GM23338 (cell line): Measurements from ENCODE around the gene PLA2G4F. TPM values are rescaled to one million over a fixed set of nuclear protein-coding genes. Genes with fewer than 3 reads are reported as not detected.

Experiments
- ATAC-seq: fragments of 200-7000 bp; cut with Tn5 transposase; 3 replicates; pipeline ENCODE4 v1.9.1; 2020
- DNase-seq: peaks from one replicate; pipeline ENCODE4 v3.0.0-alpha.2; 2015; ENCODE audit warnings: low spot score
- H2AFZ ChIP-seq: fragments of 200-600 bp; sonication (generic); 2 replicates; pipeline ENCODE4 v1.8.0; 2016; ENCODE audit warnings: antibody characterized with exemption, mild to moderate bottlenecking, moderate library complexity
- H3F3A ChIP-seq: fragments of 200-600 bp; sonication (generic); replicated peaks from 2 replicates; pipeline ENCODE4 v1.8.0; 2017; ENCODE audit warnings: antibody characterized with exemption, mixed run types, low read depth
- H3K27ac ChIP-seq: fragments of 200-600 bp; sonication (generic); 2 replicates; pipeline ENCODE4 v1.6.1; 2016; ENCODE audit warnings: low read depth
- H3K27me3 ChIP-seq: fragments of 200-600 bp; sonication (generic); 2 replicates; pipeline ENCODE4 v1.8.0; 2016; ENCODE audit warnings: mild to moderate bottlenecking, mixed run types, moderate library complexity; ENCODE audit not compliant: insufficient read depth
- H3K36me3 ChIP-seq: fragments of 200-600 bp; sonication (generic); 2 replicates; pipeline ENCODE4 v1.8.0; 2016; ENCODE audit warnings: mild to moderate bottlenecking; ENCODE audit not compliant: insufficient read depth
- H3K4me1 ChIP-seq: fragments of 200-600 bp; sonication (generic); 2 replicates; pipeline ENCODE4 v1.8.0; 2016; ENCODE audit warnings: mild to moderate bottlenecking, moderate library complexity; ENCODE audit not compliant: insufficient read depth
- H3K4me2 ChIP-seq: fragments of 200-600 bp; sonication (generic); 2 replicates; pipeline ENCODE4 v1.7.1; 2017; ENCODE audit warnings: mixed run types
- H3K4me3 ChIP-seq: fragments of 200-600 bp; sonication (generic); 2 replicates; pipeline ENCODE4 v1.6.1; 2016; ENCODE audit warnings: mixed run types
- H3K79me2 ChIP-seq: fragments of 200-600 bp; sonication (generic); replicated peaks from 2 replicates; pipeline ENCODE4 v1.8.0; 2017; ENCODE audit warnings: mild to moderate bottlenecking; ENCODE audit not compliant: insufficient read depth
- H3K9me2 ChIP-seq: fragments of 200-600 bp; sonication (generic); 2 replicates; pipeline ENCODE4 v1.8.0; 2017; ENCODE audit not compliant: insufficient read depth
- H4K20me1 ChIP-seq: fragments of 200-600 bp; sonication (generic); replicated peaks from 2 replicates; pipeline ENCODE4 v1.8.0; 2017; ENCODE audit warnings: mild to moderate bottlenecking; ENCODE audit not compliant: insufficient read depth
- H3K27ac Mint-ChIP-seq: 2 replicates; pipeline ENCODE4 v1.8.0; 2020; ENCODE audit warnings: inconsistent platforms, mild to moderate bottlenecking, moderate library complexity, mixed read lengths
- H3K27me3 Mint-ChIP-seq: 3 replicates; pipeline ENCODE4 v1.8.0; 2022; ENCODE audit warnings: low read depth, mild to moderate bottlenecking, moderate library complexity, mixed read lengths, inconsistent platforms; ENCODE audit not compliant: insufficient read depth, poor library complexity
- H3K36me3 Mint-ChIP-seq: 3 replicates; pipeline ENCODE4 v1.8.0; 2021; ENCODE audit warnings: low read depth, mild to moderate bottlenecking, inconsistent platforms, moderate library complexity, mixed read lengths
- H3K4me1 Mint-ChIP-seq: 3 replicates; pipeline ENCODE4 v1.8.0; 2020; ENCODE audit warnings: mild to moderate bottlenecking, inconsistent platforms, mixed read lengths
- H3K4me3 Mint-ChIP-seq: 3 replicates; pipeline ENCODE4 v1.8.0; 2021; ENCODE audit warnings: moderate library complexity, mild to moderate bottlenecking, inconsistent platforms, mixed read lengths
- H3K9me3 Mint-ChIP-seq: 3 replicates; pipeline ENCODE4 v1.8.0; 2020; ENCODE audit warnings: moderate library complexity, mild to moderate bottlenecking, inconsistent platforms, mixed read lengths
- CREB1 ChIP-seq: fragments of 250-450 bp; sonication (Bioruptor Pico); IDR thresholded peaks from 2 replicates; pipeline ENCODE4 v1.5.0; 2020; ENCODE audit warnings: low read depth, mild to moderate bottlenecking, moderate library complexity
- EZH2phosphoT487 ChIP-seq: fragments of 200-600 bp; sonication (generic); IDR thresholded peaks from one replicate; pipeline ENCODE4 v1.8.1; 2018; ENCODE audit warnings: antibody characterized with exemption; ENCODE audit not compliant: unreplicated experiment
- NANOG ChIP-seq: IDR thresholded peaks from 2 replicates; pipeline ENCODE4 v1.6.1; 2016; ENCODE audit warnings: antibody characterized with exemption, borderline replicate concordance
- POLR2AphosphoS5 ChIP-seq: IDR thresholded peaks from 2 replicates; pipeline ENCODE4 v1.6.1; 2016; ENCODE audit warnings: antibody characterized with exemption, low read depth
- ZNF462 ChIP-seq: fragments of 250-450 bp; sonication (Bioruptor Pico); IDR thresholded peaks from 2 replicates; pipeline ENCODE4 v1.5.0; 2020; ENCODE audit warnings: mild to moderate bottlenecking, moderate library complexity
- polyA plus RNA-seq: library from polyadenylated mRNA; unstranded; fragments of >200 nt; fragmentation: Nextera tagmentation; extraction: Ambion mirVana; gene quantifications from 2 replicates; pipeline ENCODE4 v1.2.1, GENCODE V29; 2016
- total RNA-seq: library from RNA; depleted of rRNA; stranded (reverse); fragments of >200 nt; shearing (Covaris generic); gene quantifications from 2 replicates; pipeline ENCODE4 v1.2.3, GENCODE V29; 2014

Gene PLA2G4F
- total and polyA plus RNA-seq, 2 experiments from 2014 or later, result not detected

DNA sequence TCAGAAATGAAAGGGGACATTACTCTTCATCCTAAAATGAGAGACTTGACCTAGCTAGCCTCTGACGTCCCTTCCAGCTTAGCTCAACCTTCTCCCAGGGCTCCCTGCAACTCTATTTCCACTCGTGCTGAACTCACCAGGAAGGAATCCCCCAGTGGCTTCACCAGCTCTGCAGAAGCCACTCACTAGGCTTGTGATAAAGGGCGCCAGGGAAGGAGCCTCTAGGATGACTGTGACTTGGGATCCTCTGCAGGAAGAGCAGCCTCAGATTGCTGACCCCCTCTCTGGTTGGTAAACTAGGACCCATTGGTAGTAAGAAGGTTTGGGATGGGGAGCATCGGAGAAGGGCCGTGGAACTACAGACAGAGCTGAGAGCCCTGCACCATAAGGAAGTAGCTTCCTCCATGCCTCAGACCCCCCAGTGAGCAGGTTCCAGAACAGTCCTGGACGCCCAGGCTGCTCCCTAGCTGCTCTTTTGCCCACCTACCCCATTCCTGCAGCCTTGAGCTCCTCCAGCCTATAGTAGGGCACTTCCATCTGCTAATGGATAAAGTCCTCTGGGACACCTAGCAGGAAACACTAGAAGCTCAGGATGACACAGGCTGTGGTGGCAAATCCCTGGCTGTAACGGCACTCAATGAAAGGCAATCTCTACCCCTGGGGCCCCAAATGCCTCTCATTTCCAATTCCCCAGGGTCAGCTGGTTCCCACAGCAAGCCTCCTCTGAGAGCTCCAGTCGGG lies 26.0 kb downstream of the PLA2G4F start (continued):
- no peak for TF ChIP-seq ZNF462
- no peak for TF ChIP-seq NANOG

DNA sequence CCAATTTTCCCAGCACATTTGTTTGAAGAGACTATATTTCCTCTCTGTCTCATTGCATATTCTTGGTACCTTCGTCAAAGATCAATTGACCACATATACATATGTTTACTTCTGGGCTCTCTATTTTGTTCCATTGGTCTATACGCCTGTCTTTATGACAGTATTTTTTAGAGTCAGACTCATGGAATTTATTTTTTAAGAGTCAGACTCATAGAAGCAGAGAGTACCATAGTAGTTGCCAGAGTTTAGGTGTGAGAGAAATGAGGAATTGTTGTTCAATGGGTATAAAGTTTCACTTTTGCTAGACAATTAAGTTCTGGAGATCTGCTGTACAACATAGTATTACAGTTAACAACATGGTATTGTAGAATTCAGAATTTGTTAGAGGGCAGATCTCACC lies 27.1 kb downstream of the PLA2G4F start:
- no peaks in the 10 kb centered on the region for H3K36me3 Mint-ChIP-seq
- no peaks in the 10 kb centered on the region for H3K79me2 ChIP-seq
- peaks cover 7% of the 10 kb centered on the region for H3K27me3 Mint-ChIP-seq
- no peaks in the 10 kb centered on the region for H3F3A ChIP-seq
- no peak overlapping the region for H3K4me2 ChIP-seq
- DNase-seq, result no peak
- no peak overlapping the region for H3K4me3 Mint-ChIP-seq
- TF ChIP-seq EZH2phosphoT487, result no peak
- TF ChIP-seq POLR2AphosphoS5, result no peak
- TF ChIP-seq CREB1 (CRISPR knock-in tag), result no peak
- H3K9me2 ChIP-seq, result no peaks in the 10 kb centered on the region
- peaks cover 9% of the 10 kb centered on the region; the same call in 2 of the 3 replicates for H3K4me1 Mint-ChIP-seq
- no peaks in the 10 kb centered on the region for H4K20me1 ChIP-seq
- H3K4me3 ChIP-seq, result no peak overlapping the region
- H3K36me3 ChIP-seq, result no peaks in the 10 kb centered on the region
- H2AFZ ChIP-seq, result no peak overlapping the region
- no peaks in the 10 kb centered on the region for H3K9me3 Mint-ChIP-seq
- no peaks in the 10 kb centered on the region; the same call in 1 of the 2 replicates for H3K4me1 ChIP-seq
- no peak overlapping the region for H3K27ac Mint-ChIP-seq
- H3K27ac ChIP-seq, result no peak overlapping the region
- no peak for ATAC-seq
- no peaks in the 10 kb centered on the region for H3K27me3 ChIP-seq
